CD14-positive monocyte (primary cell): Measurements from ENCODE around the gene MICALL2. TPM values are rescaled to one million over a fixed set of nuclear protein-coding genes. Genes with fewer than 3 reads are reported as not detected.
A peak's percentile ranks its signal among the peaks of the same experiment; 100 is the strongest.

ENCODE experiments used
- DNase-seq, 3 donors: peaks; one replicate each; pipeline ENCODE4 v3.0.0-alpha.2; 2011 to 2022
- H2AFZ ChIP-seq: 2 replicates; pipeline ENCODE4 v1.6.0; 2012; ENCODE audit warnings: mild to moderate bottlenecking, low read depth, low read length, inconsistent platforms; ENCODE audit not compliant: insufficient read depth, poor library complexity, severe bottlenecking
- H3K27ac ChIP-seq, 2 donors: 1 replicate in 1 of 2; 2 replicates in 1 of 2; pipeline ENCODE4 v1.5.1; 2012 to 2013; ENCODE audit warnings: low read length in 2 of 2, control low read depth in 1 of 2, inconsistent platforms in 1 of 2, low read depth in 1 of 2, mild to moderate bottlenecking in 1 of 2
- H3K27me3 ChIP-seq, 2 donors: one replicate each; pipeline versions ENCODE4 v1.6.0 to v1.6.1; 2011 to 2013; ENCODE audit warnings: low read length in 2 of 2; ENCODE audit not compliant: control insufficient read depth in 2 of 2, insufficient read depth in 2 of 2
- H3K36me3 ChIP-seq, 2 donors: replicated peaks in 1 of 2; 1 replicate in 1 of 2; 2 replicates in 1 of 2; pipeline versions ENCODE4 v1.5.1 to v1.6.1; 2012 to 2013; ENCODE audit warnings: low read length in 2 of 2, control low read depth in 1 of 2, inconsistent platforms in 1 of 2, mild to moderate bottlenecking in 1 of 2; ENCODE audit not compliant: insufficient read depth in 2 of 2, control insufficient read depth in 1 of 2
- H3K4me1 ChIP-seq, 2 donors: 1 replicate in 1 of 2; 2 replicates in 1 of 2; pipeline versions ENCODE4 v1.5.1 to v1.6.1; 2012 to 2013; ENCODE audit warnings: low read length in 2 of 2, control low read depth in 1 of 2, inconsistent platforms in 1 of 2, mild to moderate bottlenecking in 1 of 2, moderate library complexity in 1 of 2; ENCODE audit not compliant: insufficient read depth in 2 of 2, control insufficient read depth in 1 of 2
- H3K4me2 ChIP-seq: replicated peaks from 2 replicates; pipeline ENCODE3; 2012; ENCODE audit warnings: low read length, moderate library complexity, mild to moderate bottlenecking; ENCODE audit not compliant: poor library complexity, severe bottlenecking; ENCODE audit errors: extremely low read depth
- H3K4me3 ChIP-seq, 3 experiments: fragments of 200-600 bp in 1 of 3; sonication (generic) in 1 of 3; replicated peaks in 1 of 3; 1 replicate in 2 of 3; 2 replicates in 1 of 3; pipeline ENCODE4 v1.5.1; 2011 to 2013; ENCODE audit warnings: low read length in 3 of 3, mild to moderate bottlenecking in 3 of 3, control low read depth in 2 of 3, low read depth in 2 of 3, inconsistent platforms in 1 of 3, moderate library complexity in 1 of 3
- H3K79me2 ChIP-seq: 2 replicates; pipeline ENCODE4 v1.6.0; 2012; ENCODE audit warnings: mild to moderate bottlenecking, control low read depth, inconsistent platforms, low read length, moderate library complexity; ENCODE audit not compliant: insufficient read depth
- H3K9ac ChIP-seq: 2 replicates; pipeline ENCODE4 v1.6.0; 2017; ENCODE audit warnings: low read length, mild to moderate bottlenecking; ENCODE audit not compliant: insufficient read depth, poor library complexity, severe bottlenecking
- H3K9me3 ChIP-seq, 2 donors: replicated peaks in 1 of 2; 1 replicate in 1 of 2; 2 replicates in 1 of 2; pipeline versions ENCODE4 v1.5.1 to v1.6.1; 2012 to 2013; ENCODE audit warnings: low read length in 2 of 2, control low read depth in 1 of 2; ENCODE audit not compliant: control insufficient read depth in 1 of 2, insufficient read depth in 1 of 2
- H4K20me1 ChIP-seq: 2 replicates; pipeline ENCODE4 v1.6.0; 2012; ENCODE audit warnings: mild to moderate bottlenecking, low read length, control low read depth, moderate library complexity; ENCODE audit not compliant: insufficient read depth
- H3K27ac Mint-ChIP-seq, 7 donors: one replicate each; pipeline ENCODE4 v1.8.0; 2020; ENCODE audit warnings: mild to moderate bottlenecking in 7 of 7, mixed read lengths in 7 of 7, moderate library complexity in 6 of 7, inconsistent platforms in 2 of 7
- H3K27me3 Mint-ChIP-seq, 3 donors: one replicate each; pipeline ENCODE4 v1.8.0; 2021 to 2022; ENCODE audit warnings: low read depth in 3 of 3, mild to moderate bottlenecking in 3 of 3, mixed read lengths in 3 of 3, moderate library complexity in 3 of 3, inconsistent platforms in 1 of 3
- H3K36me3 Mint-ChIP-seq, 2 donors: one replicate each; pipeline ENCODE4 v1.8.0; 2020; ENCODE audit warnings: mixed read lengths in 2 of 2, inconsistent platforms in 1 of 2, mild to moderate bottlenecking in 1 of 2
- H3K4me1 Mint-ChIP-seq: one replicate; pipeline ENCODE4 v1.8.0; 2020; ENCODE audit warnings: mild to moderate bottlenecking, mixed read lengths
- H3K4me3 Mint-ChIP-seq, 2 donors: one replicate each; pipeline ENCODE4 v1.8.0; 2020; ENCODE audit warnings: mild to moderate bottlenecking in 2 of 2, mixed read lengths in 2 of 2, moderate library complexity in 1 of 2
- H3K9me3 Mint-ChIP-seq, 7 donors: one replicate each; pipeline ENCODE4 v1.8.0; 2020 to 2022; ENCODE audit warnings: mixed read lengths in 7 of 7, mild to moderate bottlenecking in 6 of 7, moderate library complexity in 6 of 7, inconsistent platforms in 2 of 7
- CTCF ChIP-seq: fragments of 200-600 bp; IDR thresholded peaks from one replicate; pipeline ENCODE4 v1.8.0; 2022; ENCODE audit warnings: antibody characterized with exemption, mild to moderate bottlenecking
- WGBS: methylation state at CpG from one replicate; pipeline ENCODE4 v1.1.5; 2013; ENCODE audit warnings: missing lambda C conversion rate; ENCODE audit not compliant: insufficient coverage; 5-methylcytosine and 5-hydroxymethylcytosine counted together
- intact Hi-C, 2 donors: fragments of 100-400 bp; cut with micrococcal nuclease; formaldehyde crosslinking; loops; one replicate each; pipeline versions ENCODE4 v1.15.0 to v1.15.1; 2023
- polyA plus RNA-seq, 3 donors: library from polyadenylated mRNA; depleted of rRNA in 1 of 3; unstranded in 2 of 3; stranded (reverse) in 1 of 3; fragments of 300-500 nt in 2 of 3; fragments of >200 nt in 1 of 3; fragmentation: Illumina TruSeq in 2 of 3; gene quantifications; 1 replicate in 2 of 3; 2 replicates in 1 of 3; pipeline ENCODE4 v1.2.3, GENCODE V29; 2012 to 2021

Gene MICALL2
- polyA plus RNA-seq, 3 donors, result 0.14 to 7.2 (median 0.72) TPM

GRCh38 chr7:1431634-1432380, 27.5 kb downstream of the MICALL2 start:
- H4K20me1 ChIP-seq, result no peaks in the 10 kb centered on the region
- no peak overlapping the region for H3K4me2 ChIP-seq
- peaks cover 0 to 2% (median 0%) of the 10 kb centered on the region in 7 donors for H3K9me3 Mint-ChIP-seq
- peaks cover 0 to 6% of the 10 kb centered on the region in 2 donors for H3K36me3 Mint-ChIP-seq
- no peak overlapping the region for H3K9ac ChIP-seq
- no peaks in the 10 kb centered on the region for H3K79me2 ChIP-seq
- H3K27ac Mint-ChIP-seq, result peak overlapping the region in 1 of 7 donors; percentile 69
- H3K27me3 Mint-ChIP-seq, result peaks cover 1 to 4% (median 3%) of the 10 kb centered on the region in 3 donors
- no peaks in the 10 kb centered on the region for H3K4me1 ChIP-seq
- no peaks in the 10 kb centered on the region for H3K36me3 ChIP-seq
- H3K4me1 Mint-ChIP-seq, result peaks cover 2% of the 10 kb centered on the region
- peak overlapping the region; percentile 42 for H2AFZ ChIP-seq
- no peaks in the 10 kb centered on the region for H3K27me3 ChIP-seq
- WGBS, result 63% methylated on average over 18 of the region's 22 CpGs
- H3K9me3 ChIP-seq, result no peaks in the 10 kb centered on the region
- no peak overlapping the region for H3K4me3 ChIP-seq
- no peak for TF ChIP-seq CTCF
- no peak overlapping the region for H3K4me3 Mint-ChIP-seq
- intact Hi-C loops, result loop anchor here (2.0 to 10.0 kb wide), 3 partner anchors 40 to 237 kb away; no protein-coding TSS in a partner anchor
- H3K27ac ChIP-seq, result no peak overlapping the region
- no peak for DNase-seq

GRCh38 chr7:1431226-1431625, 28.0 kb downstream of the MICALL2 start:
- Histone ChIP-seq H3K4me3 (no peak overlapping the region), H3K27me3 (no peaks in the 10 kb centered on the region), H3K36me3 (no peaks in the 10 kb centered on the region), H3K9me3 (no peaks in the 10 kb centered on the region), H2AFZ (no peak overlapping the region), H3K27ac (no peak overlapping the region), H4K20me1 (no peaks in the 10 kb centered on the region), H3K79me2 (no peaks in the 10 kb centered on the region), H3K4me1 (no peaks in the 10 kb centered on the region), H3K9ac (no peak overlapping the region), H3K4me2 (no peak overlapping the region)
- no peak for TF ChIP-seq CTCF
- Mint-ChIP-seq H3K4me1 (peaks cover 2% of the 10 kb centered on the region), H3K27me3 (peaks cover 1 to 8% (median 3%) of the 10 kb centered on the region in 3 donors), H3K9me3 (peaks cover 0 to 2% (median 0%) of the 10 kb centered on the region in 7 donors), H3K36me3 (peaks cover 0 to 5% of the 10 kb centered on the region in 2 donors), H3K27ac (no peak overlapping the region), H3K4me3 (no peak overlapping the region)
- WGBS, result 83% methylated on average over 9 of the region's 10 CpGs
- DNase-seq, result no peak
- intact Hi-C loops, result loop anchor here in 1 of 2 donors (5.0 to 10.0 kb wide), 2 partner anchors 41 to 236 kb away; no protein-coding TSS in a partner anchor
